Skeletal muscle satellite cell (primary cell): ENCODE data around the gene PRKCZ.
"Not testable (repeated sequence)": the region's sequence is repeated elsewhere in the genome, so short reads cannot be mapped to it uniquely, and the experiment has no call there.

ENCODE experiments used
- H3K27me3 ChIP-seq: 2 replicates; pipeline ENCODE4 v1.7.0; 2013; ENCODE audit warnings: low read length; ENCODE audit not compliant: control insufficient read depth, insufficient read depth
- H3K36me3 ChIP-seq: 2 replicates; pipeline ENCODE4 v1.7.0; 2013; ENCODE audit warnings: mild to moderate bottlenecking, control low read depth, low read length; ENCODE audit not compliant: insufficient read depth
- H3K4me1 ChIP-seq: 2 replicates; pipeline ENCODE4 v1.7.0; 2013; ENCODE audit warnings: low read length; ENCODE audit not compliant: control insufficient read depth, insufficient read depth
- H3K4me2 ChIP-seq: 2 replicates; pipeline ENCODE4 v1.7.0; 2013; ENCODE audit warnings: mild to moderate bottlenecking, low read length
- H3K4me3 ChIP-seq: 2 replicates; pipeline ENCODE4 v1.7.0; 2013; ENCODE audit warnings: low read length
- H3K9ac ChIP-seq: 2 replicates; pipeline ENCODE4 v1.7.0; 2013; ENCODE audit warnings: mild to moderate bottlenecking, low read depth, low read length, moderate library complexity
- H3K9me3 ChIP-seq: replicated peaks from 2 replicates; pipeline ENCODE4 v1.7.0; 2013; ENCODE audit warnings: mild to moderate bottlenecking, control low read depth, low read length

PRKCZ gene

GRCh38 chr1:2085080-2085479 is 34.9 kb downstream of the PRKCZ start:
- no peaks in the 10 kb centered on the region for H3K9me3 ChIP-seq
- no peak overlapping the region for H3K4me2 ChIP-seq
- peaks cover 13% of the 10 kb centered on the region for H3K27me3 ChIP-seq
- H3K4me1 ChIP-seq, result no peaks in the 10 kb centered on the region
- H3K4me3 ChIP-seq, result no peak overlapping the region
- no peaks in the 10 kb centered on the region for H3K36me3 ChIP-seq
- no peak overlapping the region for H3K9ac ChIP-seq

- Histone ChIP-seq H3K4me2 (no peak overlapping the region), H3K4me3 (no peak overlapping the region), H3K27me3 (peaks cover 19% of the 10 kb centered on the region), H3K9me3 (no peaks in the 10 kb centered on the region), H3K36me3 (no peaks in the 10 kb centered on the region), H3K4me1 (no peaks in the 10 kb centered on the region), H3K9ac (no peak overlapping the region)
Measured at GRCh38 chr1:2086446-2087078, 36.4 kb downstream of the PRKCZ start.

- Histone ChIP-seq H3K9ac (no peak overlapping the region), H3K4me1 (no peaks in the 10 kb centered on the region), H3K9me3 (no peaks in the 10 kb centered on the region), H3K36me3 (no peaks in the 10 kb centered on the region), H3K4me2 (no peak overlapping the region), H3K4me3 (no peak overlapping the region), H3K27me3 (peaks cover 20% of the 10 kb centered on the region)
Measured at GRCh38 chr1:2087766-2088165, 37.6 kb downstream of the PRKCZ start.

- H3K4me2 ChIP-seq, result no peak overlapping the region
- H3K4me3 ChIP-seq, result no peak overlapping the region
- no peaks in the 10 kb centered on the region for H3K9me3 ChIP-seq
- no peaks in the 10 kb centered on the region for H3K36me3 ChIP-seq
- H3K27me3 ChIP-seq, result peaks cover 20% of the 10 kb centered on the region
- H3K9ac ChIP-seq, result no peak overlapping the region
- no peaks in the 10 kb centered on the region for H3K4me1 ChIP-seq
Measured at GRCh38 chr1:2088458-2088857, 38.2 kb downstream of the PRKCZ start.

GRCh38 chr1:2089051-2089450 is 38.8 kb downstream of the PRKCZ start:
- no peak overlapping the region for H3K4me2 ChIP-seq
- H3K27me3 ChIP-seq, result peaks cover 20% of the 10 kb centered on the region
- H3K9me3 ChIP-seq, result no peaks in the 10 kb centered on the region
- no peak overlapping the region for H3K4me3 ChIP-seq
- no peaks in the 10 kb centered on the region for H3K4me1 ChIP-seq
- H3K9ac ChIP-seq, result no peak overlapping the region
- H3K36me3 ChIP-seq, result no peaks in the 10 kb centered on the region

GRCh38 chr1:2090216-2090890 is 40.1 kb downstream of the PRKCZ start:
- H3K4me1 ChIP-seq, result no peaks in the 10 kb centered on the region
- no peak overlapping the region for H3K4me3 ChIP-seq
- peaks cover 21% of the 10 kb centered on the region for H3K27me3 ChIP-seq
- H3K36me3 ChIP-seq, result no peaks in the 10 kb centered on the region
- H3K4me2 ChIP-seq, result no peak overlapping the region
- no peaks in the 10 kb centered on the region for H3K9me3 ChIP-seq
- H3K9ac ChIP-seq, result no peak overlapping the region

- Histone ChIP-seq H3K4me1 (no peaks in the 10 kb centered on the region), H3K27me3 (peaks cover 29% of the 10 kb centered on the region), H3K36me3 (no peaks in the 10 kb centered on the region), H3K9me3 (no peaks in the 10 kb centered on the region), H3K4me2 (no peak overlapping the region), H3K9ac (no peak overlapping the region), H3K4me3 (no peak overlapping the region)
Measured at GRCh38 chr1:2091611-2092604, 41.7 kb downstream of the PRKCZ start.

- H3K9ac ChIP-seq, result no peak overlapping the region
- H3K4me2 ChIP-seq, result no peak overlapping the region
- H3K36me3 ChIP-seq, result no peaks in the 10 kb centered on the region
- no peak overlapping the region for H3K4me3 ChIP-seq
- H3K4me1 ChIP-seq, result no peaks in the 10 kb centered on the region
- H3K27me3 ChIP-seq, result peaks cover 25% of the 10 kb centered on the region
- H3K9me3 ChIP-seq, result no peaks in the 10 kb centered on the region
Measured at GRCh38 chr1:2093055-2093454, 42.8 kb downstream of the PRKCZ start.

GRCh38 chr1:2093636-2094035 is 43.4 kb downstream of the PRKCZ start:
- H3K9ac ChIP-seq, result no peak overlapping the region
- peaks cover 25% of the 10 kb centered on the region for H3K27me3 ChIP-seq
- no peak overlapping the region for H3K4me3 ChIP-seq
- H3K36me3 ChIP-seq, result no peaks in the 10 kb centered on the region
- no peak overlapping the region for H3K4me2 ChIP-seq
- no peaks in the 10 kb centered on the region for H3K9me3 ChIP-seq
- no peaks in the 10 kb centered on the region for H3K4me1 ChIP-seq

GRCh38 chr1:2094269-2095158 is 44.3 kb downstream of the PRKCZ start:
- H3K9ac ChIP-seq, result not testable (repeated sequence)
- peaks cover 30% of the 10 kb centered on the region for H3K27me3 ChIP-seq

GRCh38 chr1:2095394-2095793 is 45.2 kb downstream of the PRKCZ start:
- Histone ChIP-seq H3K4me3 (no peak overlapping the region), H3K9ac (no peak overlapping the region), H3K36me3 (no peaks in the 10 kb centered on the region), H3K27me3 (peaks cover 34% of the 10 kb centered on the region), H3K9me3 (no peaks in the 10 kb centered on the region), H3K4me1 (peaks cover 10% of the 10 kb centered on the region), H3K4me2 (no peak overlapping the region)

More at GRCh38 chr1:2094269-2095158, 44.3 kb downstream of the PRKCZ start:
- H3K36me3 ChIP-seq, H3K4me1 ChIP-seq, H3K4me3 ChIP-seq, H3K4me2 ChIP-seq, H3K9me3 ChIP-seq: not testable (repeated sequence)
